AG04449 (cell line): ENCODE measurements around the gene TCF19.

ENCODE experiments used
- CTCF ChIA-PET: fragments of 350-600 bp; formaldehyde crosslinking; extraction: SDS; loops from one replicate; lab custom pipeline; 2021; ENCODE audit warnings: antibody characterized with exemption; lab: Yijun Ruan, JAX
- POLR2A ChIA-PET: fragments of 400-600, 350-600 bp; formaldehyde crosslinking; extraction: SDS; loops from one replicate; lab custom pipeline; 2020; ENCODE audit warnings: antibody characterized with exemption, inconsistent platforms; lab: Yijun Ruan, JAX
- DNase-seq: peaks from one replicate; pipeline ENCODE4 v3.0.0-alpha.2; 2010; ENCODE audit warnings: low read depth, low spot score
- H3K4me3 ChIP-seq: 2 replicates; pipeline ENCODE4 v1.5.1; 2011; ENCODE audit warnings: low read depth, mild to moderate bottlenecking, control low read depth, low read length
- TF ChIP-seq, protein P1 (sequence below): IDR thresholded peaks from one replicate; pipeline ENCODE4 v1.5.1; 2011; ENCODE audit warnings: mild to moderate bottlenecking, moderate library complexity, low read length, control low read depth, inconsistent platforms; ENCODE audit not compliant: insufficient read depth; ENCODE audit errors: missing control alignments

The TCF19 gene

GRCh38 chr6:31203345-31203979 lies 45.1 kb downstream of the TCF19 start:
- ChIA-PET POLR2A (no interaction called here), CTCF (interaction anchor here (0.6 to 2.2 kb wide), 6 partner anchors 9 to 238 kb away, joined by 3 to 17 read pairs (median 4); no protein-coding TSS in a partner anchor)
- TF ChIP-seq, protein P1, sequence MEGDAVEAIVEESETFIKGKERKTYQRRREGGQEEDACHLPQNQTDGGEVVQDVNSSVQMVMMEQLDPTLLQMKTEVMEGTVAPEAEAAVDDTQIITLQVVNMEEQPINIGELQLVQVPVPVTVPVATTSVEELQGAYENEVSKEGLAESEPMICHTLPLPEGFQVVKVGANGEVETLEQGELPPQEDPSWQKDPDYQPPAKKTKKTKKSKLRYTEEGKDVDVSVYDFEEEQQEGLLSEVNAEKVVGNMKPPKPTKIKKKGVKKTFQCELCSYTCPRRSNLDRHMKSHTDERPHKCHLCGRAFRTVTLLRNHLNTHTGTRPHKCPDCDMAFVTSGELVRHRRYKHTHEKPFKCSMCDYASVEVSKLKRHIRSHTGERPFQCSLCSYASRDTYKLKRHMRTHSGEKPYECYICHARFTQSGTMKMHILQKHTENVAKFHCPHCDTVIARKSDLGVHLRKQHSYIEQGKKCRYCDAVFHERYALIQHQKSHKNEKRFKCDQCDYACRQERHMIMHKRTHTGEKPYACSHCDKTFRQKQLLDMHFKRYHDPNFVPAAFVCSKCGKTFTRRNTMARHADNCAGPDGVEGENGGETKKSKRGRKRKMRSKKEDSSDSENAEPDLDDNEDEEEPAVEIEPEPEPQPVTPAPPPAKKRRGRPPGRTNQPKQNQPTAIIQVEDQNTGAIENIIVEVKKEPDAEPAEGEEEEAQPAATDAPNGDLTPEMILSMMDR = no peak
- peak overlapping the region; percentile 52 for H3K4me3 ChIP-seq
- no peak for DNase-seq

- no peak overlapping the region for H3K4me3 ChIP-seq
- ChIA-PET POLR2A (no interaction called here), CTCF (interaction anchor here (0.9 to 1.7 kb wide), 2 partner anchors 11 to 162 kb away, joined by 4 read pairs; no protein-coding TSS in a partner anchor)
- DNase-seq = no peak
- TF ChIP-seq, protein P1 = no peak
Observed at GRCh38 chr6:31204751-31205145, 46.4 kb downstream of the TCF19 start.

DNA sequence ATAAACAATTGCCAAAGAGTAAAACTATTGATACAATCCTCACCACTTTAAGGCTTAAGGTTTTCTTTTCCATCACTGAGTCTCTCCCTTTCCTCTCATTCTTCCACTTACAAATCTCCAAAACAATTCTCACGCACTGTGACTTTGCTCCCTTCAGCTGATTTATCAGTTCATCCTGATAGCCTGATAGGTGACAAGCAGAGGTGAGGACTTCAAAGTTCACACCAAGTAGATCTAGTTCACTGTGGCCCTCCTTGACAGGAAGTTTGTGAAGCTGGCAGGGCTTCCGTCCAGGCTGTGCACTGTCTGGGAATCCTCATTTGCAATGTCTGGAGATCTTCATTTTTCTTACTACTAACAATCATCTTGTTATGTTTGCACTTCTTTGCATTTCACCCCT lies 47.2 kb downstream of the TCF19 start:
- TF ChIP-seq, protein P1 = no peak
- POLR2A ChIA-PET = interaction anchor here (0.5 kb wide), 1 partner anchor 65 kb away, joined by 3 read pairs; no protein-coding TSS in a partner anchor
- CTCF ChIA-PET = interaction anchor here (0.9 to 4.6 kb wide), 3 partner anchors 8 to 161 kb away, joined by 4 to 20 read pairs (median 4); no protein-coding TSS in a partner anchor
- H3K4me3 ChIP-seq = no peak overlapping the region
- DNase-seq = no peak

DNA sequence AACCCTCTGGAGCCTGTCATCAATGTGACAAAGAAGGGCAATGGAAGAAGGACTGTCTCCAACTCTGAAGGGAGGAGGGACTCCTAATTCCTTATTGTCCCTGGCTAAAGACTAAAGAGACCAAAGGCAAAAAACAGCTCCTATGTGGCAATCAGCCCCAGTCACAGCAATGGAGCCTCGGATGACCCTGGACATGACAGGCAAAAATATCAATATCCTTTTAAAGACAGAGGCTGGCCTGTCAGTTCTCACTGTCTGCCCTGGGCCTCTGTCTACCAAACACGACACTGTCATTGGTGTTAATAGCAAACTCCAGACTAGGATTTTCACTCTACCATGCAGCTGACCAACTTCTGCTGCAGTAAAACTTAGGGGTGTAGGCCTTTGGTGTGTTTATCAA lies 50.1 kb downstream of the TCF19 start:
- POLR2A ChIA-PET = no interaction called here
- CTCF ChIA-PET = interaction anchor here (1.6 to 4.6 kb wide), 3 partner anchors 11 to 158 kb away, joined by 3 to 20 read pairs (median 9); no protein-coding TSS in a partner anchor
- no peak overlapping the region for H3K4me3 ChIP-seq
- TF ChIP-seq, protein P1 = no peak
- no peak for DNase-seq

GRCh38 chr6:31209137-31209536 lies 50.7 kb downstream of the TCF19 start:
- ChIA-PET CTCF (interaction anchor here (1.6 to 4.6 kb wide), 3 partner anchors 12 to 158 kb away, joined by 3 to 20 read pairs (median 9); no protein-coding TSS in a partner anchor), POLR2A (no interaction called here)
- no peak overlapping the region for H3K4me3 ChIP-seq
- DNase-seq = no peak
- TF ChIP-seq, protein P1 = no peak

- DNase-seq = no peak
- CTCF ChIA-PET = interaction anchor here (1.7 to 4.6 kb wide), 2 partner anchors 13 to 156 kb away, joined by 4 to 20 read pairs; no protein-coding TSS in a partner anchor
- TF ChIP-seq, protein P1 = no peak
- POLR2A ChIA-PET = no interaction called here
- no peak overlapping the region for H3K4me3 ChIP-seq
Observed at GRCh38 chr6:31210123-31210522, 51.7 kb downstream of the TCF19 start.
